ENCODE data around the gene NMU. TPM values are rescaled to one million over a fixed set of nuclear protein-coding genes. Genes with fewer than 3 reads are reported as not detected.

Gene NMU
- total and polyA plus RNA-seq, 9 of the 15 experiments (the other 6 are each of a cell fraction or from before 2014, with no cell fraction given): 73.8 to 846 (median 599) TPM

DNA sequence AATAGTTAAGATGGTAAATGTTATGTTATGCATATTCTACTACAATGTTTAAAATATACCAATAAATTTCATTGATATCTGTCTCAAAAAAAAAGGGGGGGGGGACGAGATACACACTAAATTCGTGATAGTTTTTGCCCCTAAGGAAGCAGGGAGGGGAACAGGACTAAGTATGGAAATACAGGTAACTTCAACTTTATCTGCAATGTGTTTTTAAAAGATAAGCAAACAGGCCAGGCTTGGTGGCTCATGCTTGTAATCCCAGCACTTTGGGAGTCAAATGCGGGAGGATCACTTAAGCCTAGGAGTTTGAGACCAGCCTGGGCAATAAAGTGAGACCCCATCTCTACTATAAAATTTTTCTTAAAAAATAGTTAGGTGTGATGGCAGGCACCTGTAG is 76.0 kb downstream of the NMU start (continued):
- no peak for TF ChIP-seq JUN (IDR thresholded peaks at IDR 0.05; ENCODE audit: borderline replicate concordance, low read depth, low read length)
- TF ChIP-seq JUN (CRISPR knock-in tag; IDR thresholded peaks at IDR 0.05; ENCODE audit: borderline replicate concordance): no peak
- no peak for TF ChIP-seq IRF2 (CRISPR knock-in tag; IDR thresholded peaks at IDR 0.05)
- peak; percentile 77 for TF ChIP-seq CBFA2T3 (IDR thresholded peaks at IDR 0.05)
- TF ChIP-seq BCOR (IDR thresholded peaks at IDR 0.05): peak; percentile 17; the same call in 1 of the 2 replicates
- no peak for TF ChIP-seq PML (IDR thresholded peaks at IDR 0.05; ENCODE audit: low read length)
- TF ChIP-seq BCL6 (CRISPR knock-in tag; IDR thresholded peaks at IDR 0.05): no peak
- TF ChIP-seq CSDE1 (IDR thresholded peaks at IDR 0.05): no peak
- 0 out of 2 replicates have a peak, but pooled peaks have one; percentile 26 for TF ChIP-seq FOSL1 (tag; conservative IDR thresholded peaks at IDR 0.05)
- no peak; the same call in 1 of the 2 replicates for TF ChIP-seq ATF3 (IDR thresholded peaks at IDR 0.05)
- TF ChIP-seq ATF3 (CRISPR knock-in tag; conservative IDR thresholded peaks at IDR 0.05): no peak
- 0 out of 4 replicates have a peak, but pooled peaks of 1 of the 2 experiments have one; percentile 22 for TF ChIP-seq ARNT (IDR thresholded peaks at IDR 0.05)
- TF ChIP-seq, protein P1, sequence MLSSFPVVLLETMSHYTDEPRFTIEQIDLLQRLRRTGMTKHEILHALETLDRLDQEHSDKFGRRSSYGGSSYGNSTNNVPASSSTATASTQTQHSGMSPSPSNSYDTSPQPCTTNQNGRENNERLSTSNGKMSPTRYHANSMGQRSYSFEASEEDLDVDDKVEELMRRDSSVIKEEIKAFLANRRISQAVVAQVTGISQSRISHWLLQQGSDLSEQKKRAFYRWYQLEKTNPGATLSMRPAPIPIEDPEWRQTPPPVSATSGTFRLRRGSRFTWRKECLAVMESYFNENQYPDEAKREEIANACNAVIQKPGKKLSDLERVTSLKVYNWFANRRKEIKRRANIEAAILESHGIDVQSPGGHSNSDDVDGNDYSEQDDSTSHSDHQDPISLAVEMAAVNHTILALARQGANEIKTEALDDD (IDR thresholded peaks at IDR 0.05): no peak
- no peak for TF ChIP-seq SIN3A (IDR thresholded peaks at IDR 0.05; ENCODE audit: borderline replicate concordance in 2 of 2, control insufficient read depth in 1 of 2, low read depth in 2 of 2, low read length in 2 of 2)
- peak; percentile 45; the same call in 1 of the 2 replicates for TF ChIP-seq CTBP1 (IDR thresholded peaks at IDR 0.05; ENCODE audit: borderline replicate concordance)

Data from K562 (cell line).